Heart left ventricle (tissue), 16 donors: ENCODE measurements around the gene ZNF132. TPM values are rescaled to one million over a fixed set of nuclear protein-coding genes. Genes with fewer than 3 reads are reported as not detected.
A peak's percentile ranks its signal among the peaks of the same experiment; 100 is the strongest.
"Not testable (repeated sequence)": the region's sequence is repeated elsewhere in the genome, so short reads cannot be mapped to it uniquely, and the experiment has no call there.

Experiments
- ATAC-seq, 4 donors: fragments of 200-7000 bp; cut with Tn5 transposase; one replicate each; pipeline ENCODE4 v1.9.1; 2020 to 2022; ENCODE audit warnings: moderate library complexity in 4 of 4, mild to moderate bottlenecking in 3 of 4, moderate number of reproducible peaks in 1 of 4
- DNase-seq, 5 donors: peaks; one replicate each; pipeline ENCODE4 v3.0.0-alpha.2; 2020
- H3K27ac ChIP-seq, 12 donors: fragments of 200-600 bp; sonication (generic) in 4 of 12; one replicate each; pipeline versions ENCODE4 v1.5.0 to v1.8.0; 2016 to 2022; ENCODE audit warnings: mild to moderate bottlenecking in 2 of 12
- H3K27me3 ChIP-seq, 9 donors: fragments of 200-600 bp; sonication (generic) in 2 of 9; one replicate each; pipeline versions ENCODE4 v1.5.1 to v1.8.0; 2016 to 2022; ENCODE audit warnings: mild to moderate bottlenecking in 3 of 9
- H3K36me3 ChIP-seq, 9 donors: fragments of 200-600 bp; sonication (generic) in 2 of 9; one replicate each; pipeline versions ENCODE4 v1.5.0 to v1.8.0; 2018 to 2022; ENCODE audit warnings: mild to moderate bottlenecking in 2 of 9
- H3K4me1 ChIP-seq, 12 donors: fragments of 200-600 bp; sonication (generic) in 4 of 12; one replicate each; pipeline versions ENCODE4 v1.5.0 to v1.8.0; 2016 to 2022; ENCODE audit warnings: mild to moderate bottlenecking in 3 of 12
- H3K4me3 ChIP-seq, 12 donors: fragments of 200-600 bp; sonication (generic) in 4 of 12; one replicate each; pipeline versions ENCODE4 v1.5.0 to v1.8.0; 2017 to 2022; ENCODE audit warnings: mild to moderate bottlenecking in 9 of 12, moderate library complexity in 4 of 12
- H3K9me3 ChIP-seq, 12 donors: fragments of 200-600 bp; sonication (generic) in 4 of 12; one replicate each; pipeline versions ENCODE4 v1.5.0 to v1.8.0; 2016 to 2022; ENCODE audit warnings: mild to moderate bottlenecking in 1 of 12
- CTCF ChIP-seq, 12 donors: fragments of 200-600 bp; sonication (generic) in 4 of 12; IDR thresholded peaks; one replicate each; pipeline versions ENCODE4 v1.5.0 to v1.8.0; 2018 to 2022; ENCODE audit warnings: antibody characterized with exemption in 12 of 12, mild to moderate bottlenecking in 5 of 12
- POLR2A ChIP-seq, 2 donors: fragments of 450-650 bp; IDR thresholded peaks; one replicate each; pipeline ENCODE4 v1.6.1; 2017; ENCODE audit warnings: antibody characterized with exemption in 2 of 2, mild to moderate bottlenecking in 2 of 2, moderate library complexity in 2 of 2
- WGBS, 4 donors: extraction: QIAGEN DNeasy Blood & Tissue Kit in 2 of 4; methylation state at CpG; one replicate each; pipeline versions ENCODE4 v1.1.5 to v1.1.7; 2013 to 2018; 5-methylcytosine and 5-hydroxymethylcytosine counted together
- intact Hi-C, 10 donors: fragments of 100-400 bp; cut with DNase I; formaldehyde crosslinking; loops; one replicate each; pipeline versions ENCODE4 v1.11.1 to v1.14.2; 2022
- polyA plus RNA-seq, 2 donors: library from polyadenylated mRNA; stranded (reverse); fragments of 200-250 nt; gene quantifications; one replicate each; pipeline ENCODE4 v1.2.3, GENCODE V29; 2013
- total RNA-seq, 9 donors: library from RNA; depleted of rRNA in 2 of 9; stranded (reverse); fragments of >200 nt in 2 of 9; fragmentation: NEBNext Ultra II Directional in 3 of 9; extraction: Animal tissue kit (Norgen Biotek cat#: 25700) in 3 of 9; gene quantifications; one replicate each; pipeline versions ENCODE4 v1.1.0 to v1.2.4, GENCODE V29; 2016 to 2023
- donor health status: ischemic (EF 13 %, LVEDD 7.1; RV severe dilation, severe dysfunction).
- donor health status: healthy with polysubstance abuse.
- donor health status: DM: no; HTN: yes; CAD: no.
- donor health status: DM: no; HTN: no; CAD: no.
- donor health status: ischemic (EF 25% LVEDD 6.9; RV normal size, moderate dysfunction).
- donor health status: ischemic (EF 25% LVEDD 5.7; RV mildly dilated, moderate dysfunction).
- donor health status: healthy.
- donor health status: DM: yes; HTN: yes; CAD: no.
- donor health status: ischemic (EF 35%, LVEDD 5.7; RV mildly dilated, moderate dysfunction).
- donor health status: nonischemic (EF 11% LVEDD 7.7; RV severe dilation, severe dysfunction).
- donor health status: DM: yes; HTN: yes; CAD: no.
- donor health status: PGD.
- donor health status: ischemic (EF 29% LVEDD 5.4; RV normal size, mild dysfunction).
- donor health status: nonischemic (EF 23%, LVEDD 6.1; RV moderate dilation, normal function).

ZNF132 gene
- total and polyA plus RNA-seq, 11 donors: 1.7 to 6.7 (median 5.1) TPM

- TF ChIP-seq POLR2A (IDR thresholded peaks at IDR 0.05) (no peak), CTCF (IDR thresholded peaks at IDR 0.05) (no peak)
- WGBS, 4 donors: 94 to 96% (median 95%) methylated on average over 14 to 39 of the region's 39 CpGs
- ATAC-seq (no peak), DNase-seq (no peak)
- no peaks in the 10 kb centered on the region for H3K27me3 ChIP-seq
- no peak overlapping the region for H3K27ac ChIP-seq
- H3K9me3 ChIP-seq: no peaks in the 10 kb centered on the region
- H3K4me3 ChIP-seq: no peak overlapping the region
- peaks cover 0 to 42% (median 34%) of the 10 kb centered on the region in 9 donors for H3K36me3 ChIP-seq
- H3K4me1 ChIP-seq: peaks cover 1 to 28% (median 17%) of the 10 kb centered on the region in 12 donors
- intact Hi-C loops: no loop called here
Measured at GRCh38 chr19:58471736-58472135, 31.8 kb upstream of the ZNF132 start.

GRCh38 chr19:58470837-58471543 is 31.0 kb upstream of the ZNF132 start:
- H3K4me3 ChIP-seq, ATAC-seq, H3K9me3 ChIP-seq, H3K27me3 ChIP-seq, H3K27ac ChIP-seq, intact Hi-C loops, DNase-seq: not testable (repeated sequence)
- Histone ChIP-seq H3K4me1 (peaks cover 4 to 28% (median 18%) of the 10 kb centered on the region in 12 donors), H3K36me3 (peaks cover 0 to 42% (median 34%) of the 10 kb centered on the region in 9 donors)
- WGBS, 4 donors: 94 to 96% (median 94%) methylated on average over 14 to 41 of the region's 53 CpGs

- TF ChIP-seq CTCF (IDR thresholded peaks at IDR 0.05) (no peak), POLR2A (IDR thresholded peaks at IDR 0.05) (no peak)
- DNase-seq (no peak), ATAC-seq (no peak)
- H3K9me3 ChIP-seq: no peaks in the 10 kb centered on the region
- no peak overlapping the region for H3K4me3 ChIP-seq
- H3K27ac ChIP-seq: no peak overlapping the region
- H3K36me3 ChIP-seq: peaks cover 0 to 42% (median 34%) of the 10 kb centered on the region in 9 donors
- 92 to 95% (median 93%) methylated on average over 13 to 17 of the region's 17 CpGs for WGBS, 4 donors
- peaks cover 4 to 17% (median 13%) of the 10 kb centered on the region in 12 donors for H3K4me1 ChIP-seq
- intact Hi-C loops: no loop called here
- H3K27me3 ChIP-seq: no peaks in the 10 kb centered on the region
Measured at GRCh38 chr19:58469241-58470013, 29.5 kb upstream of the ZNF132 start.

- Histone ChIP-seq H3K27ac (no peak overlapping the region), H3K9me3 (no peaks in the 10 kb centered on the region), H3K4me3 (peak overlapping the region in 4 of 12 donors; percentile 2 to 36 (median 16)), H3K4me1 (peaks cover 4 to 16% (median 13%) of the 10 kb centered on the region in 12 donors), H3K36me3 (peaks cover 0 to 36% (median 28%) of the 10 kb centered on the region in 9 donors), H3K27me3 (no peaks in the 10 kb centered on the region)
- TF ChIP-seq POLR2A (IDR thresholded peaks at IDR 0.05): no peak
- ATAC-seq: no peak
- intact Hi-C loops: no loop called here
- whole genome bisulfite sequencing, 4 donors: 54 to 70% (median 68%) methylated on average over 5 of the region's 5 CpGs
- DNase-seq: no peak
Measured at GRCh38 chr19:58468216-58468839, 28.4 kb upstream of the ZNF132 start.
